Large intestine (tissue), 3 donors: ENCODE results near the gene CPEB2. TPM values are rescaled to one million over a fixed set of nuclear protein-coding genes. Genes with fewer than 3 reads are reported as not detected.
"Not testable (repeated sequence)": the region's sequence is repeated elsewhere in the genome, so short reads cannot be mapped to it uniquely, and the experiment has no call there.

ENCODE experiments used
- DNase-seq, 2 donors: peaks; one replicate each; pipeline versions ENCODE4 v3.0.0 to v3.0.0-alpha.2; 2013
- H3K27ac ChIP-seq: one replicate; pipeline ENCODE4 v1.5.1; 2013; ENCODE audit warnings: low read length
- H3K27me3 ChIP-seq: 2 replicates; pipeline ENCODE4 v1.6.1; 2013; ENCODE audit warnings: low read length; ENCODE audit not compliant: control insufficient read depth, insufficient read depth
- H3K36me3 ChIP-seq: 2 replicates; pipeline ENCODE4 v1.6.1; 2013; ENCODE audit warnings: low read length; ENCODE audit not compliant: control insufficient read depth, insufficient read depth
- H3K4me1 ChIP-seq: one replicate; pipeline ENCODE4 v1.6.1; 2013; ENCODE audit warnings: low read length; ENCODE audit not compliant: control insufficient read depth, insufficient read depth
- H3K4me3 ChIP-seq: one replicate; pipeline ENCODE4 v1.5.1; 2013; ENCODE audit warnings: low read length
- H3K9me3 ChIP-seq: one replicate; pipeline ENCODE4 v1.6.1; 2013; ENCODE audit warnings: mild to moderate bottlenecking, low read depth, low read length, moderate library complexity; ENCODE audit not compliant: control insufficient read depth
- WGBS: methylation state at CpG from one replicate; pipeline ENCODE4 v1.1.5; 2013; ENCODE audit warnings: low lambda C conversion rate; ENCODE audit not compliant: insufficient coverage; 5-methylcytosine and 5-hydroxymethylcytosine counted together
- polyA plus RNA-seq: library from polyadenylated mRNA; unstranded; fragments of 120-200 nt; gene quantifications from one replicate; pipeline ENCODE4 v1.2.1, GENCODE V29; 2013

Gene CPEB2
- polyA plus RNA-seq, 1 donor, result 18.3 TPM

DNA sequence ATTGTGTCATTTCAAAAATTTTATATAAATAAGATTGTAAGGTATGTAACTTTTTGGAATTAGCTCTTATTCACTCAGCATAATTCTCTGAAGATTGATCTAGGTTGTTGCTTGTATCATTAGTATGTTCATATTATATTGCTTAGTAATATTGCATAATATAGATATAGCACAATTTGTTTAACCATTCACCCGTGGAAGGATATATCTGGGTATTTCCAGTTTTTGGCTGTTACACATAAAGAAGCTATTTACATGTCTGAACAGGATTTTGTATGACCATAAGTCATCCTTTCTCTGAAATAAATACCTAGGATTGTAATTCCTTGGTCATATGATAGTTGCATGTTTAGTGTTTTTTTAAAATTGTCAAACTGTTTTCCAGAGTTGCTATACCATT lies 82.5 kb downstream of the CPEB2 start:
- WGBS, result 83% methylated on average over 1 of the region's 1 CpG
- no peak for DNase-seq
- Histone ChIP-seq H3K4me1 (no peaks in the 10 kb centered on the region), H3K36me3 (no peaks in the 10 kb centered on the region), H3K27ac (no peak overlapping the region), H3K9me3 (no peaks in the 10 kb centered on the region), H3K4me3 (no peak overlapping the region), H3K27me3 (no peaks in the 10 kb centered on the region)

DNA sequence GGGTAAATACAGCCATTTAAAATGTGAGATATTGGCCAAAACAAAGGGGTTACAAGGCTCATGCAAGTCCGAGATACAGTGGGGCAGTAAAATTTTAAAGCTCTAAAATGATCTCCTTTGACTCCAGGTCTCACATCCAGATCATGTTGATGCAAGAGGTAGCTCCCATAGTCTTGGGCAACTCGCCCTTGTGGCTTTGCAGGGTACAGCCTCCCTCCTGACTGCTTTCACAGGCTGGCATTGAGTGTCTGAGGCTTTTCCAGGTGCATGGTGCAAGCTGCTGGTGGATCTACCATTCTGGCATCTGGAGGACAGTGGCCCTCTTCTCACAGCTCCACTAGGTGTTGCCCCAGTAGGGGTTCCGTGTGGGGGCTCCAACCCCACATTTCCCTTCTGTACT lies 83.5 kb downstream of the CPEB2 start:
- not testable (repeated sequence) for H3K36me3 ChIP-seq, H3K9me3 ChIP-seq, H3K27me3 ChIP-seq, H3K4me3 ChIP-seq, H3K4me1 ChIP-seq, DNase-seq, H3K27ac ChIP-seq
- no CpG with 5 or more reads among the region's 3 CpGs for WGBS

DNA sequence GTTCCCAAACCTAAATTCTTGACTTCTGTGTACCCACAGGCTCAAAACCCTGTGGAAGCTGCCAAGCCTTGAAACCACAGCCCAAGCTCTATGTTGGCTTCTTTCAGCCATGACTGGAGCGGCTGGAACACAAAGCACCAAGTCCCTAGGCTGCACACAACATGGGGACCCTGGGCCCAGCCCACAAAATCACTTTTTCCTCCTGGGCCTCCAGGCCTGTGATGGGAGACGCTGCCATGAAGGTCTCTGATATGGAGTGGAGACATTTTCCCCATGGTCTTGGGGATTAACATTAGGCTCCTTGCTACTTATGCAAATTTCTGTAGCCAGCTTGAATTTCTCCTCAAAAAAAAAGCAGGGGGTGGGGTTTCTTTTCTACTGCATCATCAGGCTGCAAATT lies 84.0 kb downstream of the CPEB2 start:
- no CpG with 5 or more reads among the region's 2 CpGs for WGBS
- H3K27ac ChIP-seq, H3K27me3 ChIP-seq, H3K4me3 ChIP-seq, H3K9me3 ChIP-seq, H3K4me1 ChIP-seq, H3K36me3 ChIP-seq, DNase-seq: not testable (repeated sequence)

DNA sequence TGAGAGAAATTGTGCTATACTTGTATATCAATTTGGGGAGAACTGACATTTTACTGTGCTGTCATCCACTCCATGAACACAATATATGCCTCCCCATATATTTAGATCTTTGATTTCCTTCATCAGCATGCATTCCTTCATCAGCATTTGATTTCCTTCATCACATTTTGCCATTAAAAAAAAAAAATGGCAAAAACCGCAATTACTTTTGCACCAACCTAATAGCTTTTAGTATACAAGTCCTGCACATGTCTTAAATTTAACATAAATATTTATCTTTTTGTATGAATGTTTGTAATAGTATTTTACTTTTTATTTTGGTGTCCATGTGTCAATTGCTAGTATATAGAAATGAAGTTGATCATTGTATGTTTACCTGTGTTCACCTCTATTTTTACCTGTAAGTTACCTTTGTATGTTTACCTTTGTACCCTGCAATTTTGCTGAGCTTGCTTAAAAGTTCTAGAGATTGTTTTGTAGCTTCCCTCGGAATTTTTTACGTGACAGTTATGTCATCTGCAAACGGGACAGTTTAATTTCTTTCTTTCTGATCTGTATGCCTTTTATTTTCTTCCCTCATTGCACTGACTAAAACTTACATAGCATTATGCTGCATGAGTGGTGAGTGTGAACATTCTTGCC lies 86.2 kb downstream of the CPEB2 start:
- Histone ChIP-seq H3K4me3 (no peak overlapping the region), H3K27me3 (no peaks in the 10 kb centered on the region), H3K27ac (no peak overlapping the region), H3K36me3 (no peaks in the 10 kb centered on the region), H3K4me1 (no peaks in the 10 kb centered on the region), H3K9me3 (no peaks in the 10 kb centered on the region)
- no peak for DNase-seq
- WGBS, result 97% methylated on average over 4 of the region's 4 CpGs

DNA sequence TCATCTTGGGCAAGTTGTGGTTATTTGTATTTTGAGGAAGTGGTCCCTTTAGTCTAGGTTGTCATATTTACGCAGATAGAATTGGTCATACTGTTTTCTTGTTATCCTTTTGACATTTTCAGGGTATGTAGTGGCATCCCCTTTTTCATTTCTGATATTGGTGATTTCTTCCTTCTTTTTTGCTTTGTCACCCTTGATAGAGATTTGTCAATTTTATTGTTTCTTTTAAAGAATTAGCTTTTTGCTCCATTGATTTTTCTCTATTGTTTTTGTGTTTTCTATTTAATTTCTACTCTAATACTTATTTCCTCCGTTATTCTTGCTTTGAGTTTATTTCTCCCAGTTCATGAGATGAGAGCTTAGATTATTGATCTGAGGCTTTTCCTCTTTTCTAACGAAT lies 87.7 kb downstream of the CPEB2 start:
- no peaks in the 10 kb centered on the region for H3K36me3 ChIP-seq
- H3K27me3 ChIP-seq, result no peaks in the 10 kb centered on the region
- WGBS, result 92% methylated on average over 2 of the region's 3 CpGs
- no peak for DNase-seq
- no peak overlapping the region for H3K4me3 ChIP-seq
- H3K4me1 ChIP-seq, result no peaks in the 10 kb centered on the region
- H3K27ac ChIP-seq, result no peak overlapping the region
- no peaks in the 10 kb centered on the region for H3K9me3 ChIP-seq

DNA sequence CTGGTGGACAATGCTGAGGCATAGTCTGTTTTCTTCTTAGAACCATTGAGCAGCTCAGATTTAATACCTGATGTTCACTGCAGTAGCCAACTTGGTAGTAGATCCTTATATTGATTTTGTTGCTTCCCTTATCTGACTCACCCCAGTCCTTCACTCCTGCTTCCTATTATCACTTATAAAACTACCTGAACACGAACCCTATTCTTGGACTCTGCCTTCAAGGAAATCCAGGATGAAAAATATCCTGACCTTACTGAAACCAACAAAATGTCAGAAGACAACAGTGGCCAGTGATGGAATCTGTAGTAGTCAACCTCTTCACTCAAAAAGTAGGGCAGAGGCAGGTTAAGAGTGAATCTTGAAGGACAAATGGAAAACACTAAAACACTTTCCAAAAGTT lies 98.1 kb downstream of the CPEB2 start:
- H3K27ac ChIP-seq, result no peak overlapping the region
- no peak for DNase-seq
- H3K27me3 ChIP-seq, result no peaks in the 10 kb centered on the region
- H3K4me3 ChIP-seq, result no peak overlapping the region
- H3K36me3 ChIP-seq, result no peaks in the 10 kb centered on the region
- no CpG with 5 or more reads among the region's 1 CpG for WGBS
- H3K4me1 ChIP-seq, result no peaks in the 10 kb centered on the region
- H3K9me3 ChIP-seq, result no peaks in the 10 kb centered on the region

DNA sequence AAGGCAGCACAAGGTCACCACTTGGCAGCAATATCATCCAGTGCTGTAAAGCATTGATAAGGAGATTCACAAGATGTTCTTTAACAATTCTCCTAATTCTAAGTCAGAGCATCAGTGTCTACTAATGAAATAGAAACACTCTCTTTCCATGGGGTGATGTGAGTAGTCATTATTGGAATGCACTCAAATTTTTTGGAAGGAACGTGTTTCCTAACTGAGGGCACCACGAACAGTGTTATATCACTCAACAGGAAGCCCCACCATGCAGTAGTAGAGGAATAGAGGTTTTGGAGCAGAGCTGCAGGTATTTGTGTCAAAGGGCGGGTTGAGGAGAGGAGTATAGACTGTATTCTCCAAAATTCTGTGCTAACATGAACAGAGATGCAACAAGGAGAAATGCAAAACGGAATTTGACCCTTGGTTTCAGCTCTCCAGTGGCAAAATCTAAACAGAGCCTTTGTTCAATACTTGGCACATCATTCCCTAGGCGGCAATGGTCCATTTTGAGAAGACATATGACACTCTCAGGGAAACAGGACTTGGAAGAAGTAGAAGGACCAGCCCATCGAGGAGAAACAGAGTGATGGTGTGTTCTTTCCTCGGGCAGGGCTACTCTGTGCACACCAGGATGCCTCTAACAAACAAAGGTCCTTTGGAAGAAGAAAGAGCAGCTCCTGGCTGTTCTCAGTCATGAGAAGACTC lies 98.9 kb downstream of the CPEB2 start:
- Histone ChIP-seq H3K36me3 (no peaks in the 10 kb centered on the region), H3K9me3 (no peaks in the 10 kb centered on the region), H3K4me1 (peaks cover 3% of the 10 kb centered on the region), H3K27me3 (no peaks in the 10 kb centered on the region), H3K27ac (no peak overlapping the region), H3K4me3 (no peak overlapping the region)
- WGBS, result 100% methylated on average over 1 of the region's 7 CpGs
- no peak for DNase-seq

DNA sequence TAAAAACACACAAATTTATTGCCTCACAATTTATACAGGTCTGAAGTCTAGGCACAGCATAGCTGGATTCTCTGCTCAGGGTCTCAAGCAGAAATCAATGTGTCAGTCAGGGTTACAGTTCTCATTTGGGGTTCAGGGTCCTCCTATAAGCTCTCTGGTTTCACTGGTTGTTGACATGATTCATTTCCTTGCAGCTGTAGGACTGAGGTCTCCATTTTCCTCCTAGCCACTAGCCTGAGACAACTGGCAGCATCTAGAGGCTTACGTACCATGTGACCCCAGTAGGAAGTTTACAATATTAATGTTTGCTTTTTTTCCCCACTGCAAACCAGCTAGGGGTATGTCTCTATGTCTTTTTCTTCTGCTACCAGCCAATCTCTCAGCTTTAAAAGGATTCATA lies 102.5 kb downstream of the CPEB2 start:
- no peak overlapping the region for H3K4me3 ChIP-seq
- H3K27me3 ChIP-seq, result no peaks in the 10 kb centered on the region
- no peaks in the 10 kb centered on the region for H3K36me3 ChIP-seq
- peaks cover 16% of the 10 kb centered on the region for H3K4me1 ChIP-seq
- H3K27ac ChIP-seq, result no peak overlapping the region
- no peaks in the 10 kb centered on the region for H3K9me3 ChIP-seq
- no CpG with 5 or more reads among the region's 1 CpG for WGBS
- DNase-seq, result no peak

DNA sequence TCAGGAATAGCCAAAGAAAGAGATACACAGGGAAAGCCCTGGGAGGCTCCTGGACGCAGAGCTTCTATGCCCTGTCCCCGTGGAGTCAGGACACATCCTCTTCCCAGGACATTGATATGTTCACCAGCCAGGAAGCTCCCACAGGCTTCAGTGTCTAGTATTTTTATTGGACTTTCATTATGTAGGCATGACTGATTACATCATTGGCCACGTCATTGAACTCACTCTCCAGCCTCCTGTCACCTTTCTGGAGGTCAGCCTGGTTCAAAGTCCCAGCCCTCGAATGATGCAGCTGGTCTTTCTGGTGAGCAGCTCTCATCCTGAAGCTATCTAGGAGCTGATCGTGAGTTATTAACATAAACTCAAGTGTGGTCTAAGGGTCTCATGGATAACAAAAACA lies 104.1 kb downstream of the CPEB2 start:
- Histone ChIP-seq H3K27ac (peak overlapping the region; percentile 68), H3K9me3 (no peaks in the 10 kb centered on the region), H3K4me1 (peaks cover 24% of the 10 kb centered on the region), H3K27me3 (no peaks in the 10 kb centered on the region), H3K36me3 (no peaks in the 10 kb centered on the region), H3K4me3 (no peak overlapping the region)
- peak; percentile 88 to 91 for DNase-seq
- 14% methylated on average over 1 of the region's 5 CpGs for WGBS

DNA sequence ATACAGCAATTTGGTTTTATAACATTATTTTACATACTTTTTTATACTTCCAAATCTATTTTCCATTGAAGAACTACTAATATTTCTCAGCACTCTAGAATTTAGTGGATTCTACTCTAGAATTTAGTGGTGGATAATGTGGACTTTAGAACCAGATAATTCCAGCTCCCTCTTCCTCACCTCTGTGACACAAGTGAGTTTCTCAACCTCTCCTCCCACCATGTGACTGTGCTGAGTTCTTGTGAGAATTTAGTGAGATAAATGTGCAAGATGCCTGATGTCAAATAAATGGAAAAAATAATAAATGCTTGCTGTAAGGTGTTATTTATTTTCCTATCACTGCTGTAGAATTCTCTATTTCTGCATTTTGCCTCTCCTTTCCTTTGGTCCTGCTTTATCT lies 107.3 kb downstream of the CPEB2 start:
- Histone ChIP-seq H3K4me3 (no peak overlapping the region), H3K4me1 (peaks cover 27% of the 10 kb centered on the region), H3K9me3 (no peaks in the 10 kb centered on the region), H3K27me3 (no peaks in the 10 kb centered on the region), H3K36me3 (no peaks in the 10 kb centered on the region), H3K27ac (peak overlapping the region; percentile 82)
- DNase-seq, result peak; percentile 40 to 71

DNA sequence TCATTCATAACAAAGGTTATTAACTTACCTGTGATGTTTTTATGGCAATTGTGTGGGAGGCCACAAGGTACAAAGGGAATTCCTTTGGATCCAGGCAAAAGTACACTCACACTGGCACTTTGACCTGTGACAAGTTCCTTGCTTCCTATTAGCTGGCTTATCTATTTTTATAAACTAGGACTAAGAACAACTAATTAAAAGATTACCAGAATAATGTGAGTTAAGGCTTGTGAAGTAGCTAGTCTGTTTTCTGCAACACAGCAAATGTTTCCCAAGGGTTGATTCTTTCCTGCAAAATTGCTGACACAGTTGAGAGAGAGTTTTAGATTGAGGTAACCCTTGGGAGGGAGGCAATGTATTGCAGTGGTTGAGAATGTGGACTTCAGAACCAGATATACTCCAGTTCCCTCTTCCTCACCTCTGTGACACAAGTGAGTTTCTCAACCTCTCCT lies 107.9 kb downstream of the CPEB2 start:
- Histone ChIP-seq H3K36me3 (no peaks in the 10 kb centered on the region), H3K4me3 (no peak overlapping the region), H3K9me3 (no peaks in the 10 kb centered on the region), H3K27me3 (no peaks in the 10 kb centered on the region), H3K4me1 (peaks cover 27% of the 10 kb centered on the region), H3K27ac (peak overlapping the region; percentile 82)
- DNase-seq, result peak; percentile 87 to 96
